ENCODE data around the gene FAM229A.

Gene FAM229A

GRCh38 chr1:32351399-32352238 is 10.7 kb downstream of the FAM229A start:
- TF ChIP-seq CTCF (IDR thresholded peaks at IDR 0.05; ENCODE audit: low read depth, low read length, missing control alignments), result no peak
- in situ Hi-C loops (cut with HindIII; ENCODE audit: low sequenced_read_pairs), result no loop called here
- peak; percentile 80 for DNase-seq (ENCODE audit: low read depth)
- H3K4me3 ChIP-seq (ENCODE audit: low read depth, low read length), result peak overlapping the region; percentile 56

- DNase-seq (ENCODE audit: low read depth), result no peak
- TF ChIP-seq CTCF (IDR thresholded peaks at IDR 0.05; ENCODE audit: low read depth, low read length, missing control alignments), result peak; percentile 46
- H3K4me3 ChIP-seq (ENCODE audit: low read depth, low read length), result peak overlapping the region; percentile 56
- in situ Hi-C loops (cut with HindIII; ENCODE audit: low sequenced_read_pairs), result no loop called here
These were observed 11.4 kb downstream of the FAM229A start for GRCh38 chr1:32350785-32351398.

- DNase-seq (ENCODE audit: low read depth), result peak; percentile 64
These were observed 13.0 kb downstream of the FAM229A start for GRCh38 chr1:32349211-32349708.

GRCh38 chr1:32346532-32347157 is 15.6 kb downstream of the FAM229A start:
- in situ Hi-C loops (cut with HindIII; ENCODE audit: low sequenced_read_pairs), result no loop called here
- DNase-seq (ENCODE audit: low read depth), result no peak
- TF ChIP-seq CTCF (IDR thresholded peaks at IDR 0.05; ENCODE audit: low read depth, low read length, missing control alignments), result no peak
- no peak overlapping the region for H3K4me3 ChIP-seq (ENCODE audit: low read depth, low read length)

More at GRCh38 chr1:32349211-32349708, 13.0 kb downstream of the FAM229A start:
- no peak overlapping the region for H3K4me3 ChIP-seq (ENCODE audit: low read depth, low read length)
- no peak for TF ChIP-seq CTCF (IDR thresholded peaks at IDR 0.05; ENCODE audit: low read depth, low read length, missing control alignments)
- in situ Hi-C loops (cut with HindIII; ENCODE audit: low sequenced_read_pairs), result no loop called here

GRCh38 chr1:32345289-32345827 is 16.9 kb downstream of the FAM229A start:
- in situ Hi-C loops (cut with HindIII; ENCODE audit: low sequenced_read_pairs), result no loop called here
- no peak for TF ChIP-seq CTCF (IDR thresholded peaks at IDR 0.05; ENCODE audit: low read depth, low read length, missing control alignments)
- no peak overlapping the region for H3K4me3 ChIP-seq (ENCODE audit: low read depth, low read length)
- peak; percentile 35 for DNase-seq (ENCODE audit: low read depth)

- no peak overlapping the region for H3K4me3 ChIP-seq (ENCODE audit: low read depth, low read length)
- DNase-seq (ENCODE audit: low read depth), result no peak
- no peak for TF ChIP-seq CTCF (IDR thresholded peaks at IDR 0.05; ENCODE audit: low read depth, low read length, missing control alignments)
- in situ Hi-C loops (cut with HindIII; ENCODE audit: low sequenced_read_pairs), result no loop called here
These were observed 19.6 kb downstream of the FAM229A start for GRCh38 chr1:32342704-32343103.
